GM12873 (cell line): ENCODE data around the gene AWAT1.
A peak's percentile ranks its signal among the peaks of the same experiment; 100 is the strongest.

Experiments used
- TF ChIP-seq, protein P1 (sequence below): IDR thresholded peaks from 2 replicates; pipeline ENCODE4 v1.5.1; 2012; ENCODE audit warnings: low read depth, mild to moderate bottlenecking, moderate library complexity, low read length, control low read depth; ENCODE audit not compliant: insufficient read depth; ENCODE audit errors: missing control alignments

The AWAT1 gene

DNA sequence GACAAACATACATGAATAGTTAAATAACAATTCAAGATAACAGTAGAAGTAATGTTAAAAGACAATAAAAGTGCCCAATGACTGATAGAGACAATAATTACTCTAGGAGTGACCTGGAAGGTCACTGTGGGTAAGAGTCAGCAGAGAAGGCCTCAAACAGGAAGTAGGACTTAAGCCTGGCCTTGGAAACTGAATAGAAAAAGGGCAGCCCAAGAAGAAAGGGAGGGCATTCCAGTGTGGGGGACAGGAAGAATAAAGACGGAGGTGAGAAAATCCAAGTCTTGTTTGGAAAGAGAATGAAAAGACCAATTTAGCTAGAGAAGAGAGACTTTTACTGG, 19.6 kb downstream of the AWAT1 start:
- TF ChIP-seq, protein P1, sequence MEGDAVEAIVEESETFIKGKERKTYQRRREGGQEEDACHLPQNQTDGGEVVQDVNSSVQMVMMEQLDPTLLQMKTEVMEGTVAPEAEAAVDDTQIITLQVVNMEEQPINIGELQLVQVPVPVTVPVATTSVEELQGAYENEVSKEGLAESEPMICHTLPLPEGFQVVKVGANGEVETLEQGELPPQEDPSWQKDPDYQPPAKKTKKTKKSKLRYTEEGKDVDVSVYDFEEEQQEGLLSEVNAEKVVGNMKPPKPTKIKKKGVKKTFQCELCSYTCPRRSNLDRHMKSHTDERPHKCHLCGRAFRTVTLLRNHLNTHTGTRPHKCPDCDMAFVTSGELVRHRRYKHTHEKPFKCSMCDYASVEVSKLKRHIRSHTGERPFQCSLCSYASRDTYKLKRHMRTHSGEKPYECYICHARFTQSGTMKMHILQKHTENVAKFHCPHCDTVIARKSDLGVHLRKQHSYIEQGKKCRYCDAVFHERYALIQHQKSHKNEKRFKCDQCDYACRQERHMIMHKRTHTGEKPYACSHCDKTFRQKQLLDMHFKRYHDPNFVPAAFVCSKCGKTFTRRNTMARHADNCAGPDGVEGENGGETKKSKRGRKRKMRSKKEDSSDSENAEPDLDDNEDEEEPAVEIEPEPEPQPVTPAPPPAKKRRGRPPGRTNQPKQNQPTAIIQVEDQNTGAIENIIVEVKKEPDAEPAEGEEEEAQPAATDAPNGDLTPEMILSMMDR: no peak

- TF ChIP-seq, protein P1: no peak
Measured at GRCh38 chrX:70254909-70255308, 20.5 kb downstream of the AWAT1 start.

DNA sequence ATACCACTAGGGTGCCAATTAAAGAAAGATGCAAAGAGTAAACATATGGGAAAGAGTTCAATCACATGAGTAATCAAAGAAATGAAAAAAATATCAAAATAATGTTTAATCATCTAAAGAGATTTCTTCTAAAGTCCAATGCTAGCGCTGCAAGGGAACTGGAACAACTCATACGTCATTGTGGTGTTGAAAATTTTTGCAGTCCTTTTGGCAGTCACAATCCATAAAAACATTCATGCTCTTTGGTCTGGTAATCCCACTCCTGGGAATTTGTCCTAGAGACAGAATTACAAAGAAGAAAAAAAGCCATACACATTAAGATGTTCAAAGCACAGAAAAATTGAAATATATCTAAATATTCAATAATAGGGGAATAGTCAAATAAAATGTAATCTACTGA, 21.0 kb downstream of the AWAT1 start:
- TF ChIP-seq, protein P1: no peak

GRCh38 chrX:70257423-70258288, 23.2 kb downstream of the AWAT1 start:
- TF ChIP-seq, protein P1: no peak

GRCh38 chrX:70260104-70260503, 25.6 kb downstream of the AWAT1 start, which contains the start of gene P2RY4:
P2RY4 (minus strand) TSS chrX:70260204; CDS start chrX:70259624, 580 bp downstream.
- TF ChIP-seq, protein P1: no peak

DNA sequence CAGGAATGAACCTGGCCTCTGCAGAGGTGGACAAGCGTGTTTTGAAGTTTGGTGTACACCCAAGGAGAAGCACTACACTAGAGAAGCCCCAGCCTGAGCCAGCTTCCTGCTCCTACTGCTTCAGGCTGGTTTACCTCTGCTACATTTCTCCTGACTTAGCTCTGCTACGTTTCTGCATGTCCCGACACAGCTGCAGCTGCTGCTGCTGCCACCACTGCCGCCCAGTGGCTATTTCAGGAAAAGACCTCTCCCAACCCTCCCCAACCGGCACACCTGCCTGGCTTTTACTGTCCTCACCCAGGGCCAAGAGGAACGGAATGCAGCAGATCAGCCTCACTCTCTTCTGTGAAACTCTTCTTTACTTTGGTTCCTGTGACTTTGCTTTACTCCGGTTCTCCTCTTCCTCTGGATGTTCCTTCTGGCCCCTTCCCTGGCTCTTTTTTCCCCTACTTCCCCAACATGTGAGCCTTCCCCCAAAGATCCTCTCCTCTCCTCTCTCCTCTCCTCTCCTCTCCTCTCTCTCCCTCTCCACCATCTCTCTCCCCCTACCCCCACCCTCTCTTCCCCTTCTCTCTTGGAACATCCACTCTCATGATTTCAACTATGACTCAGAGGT, 28.6 kb downstream of the AWAT1 start:
- TF ChIP-seq, protein P1: peak; percentile 75

DNA sequence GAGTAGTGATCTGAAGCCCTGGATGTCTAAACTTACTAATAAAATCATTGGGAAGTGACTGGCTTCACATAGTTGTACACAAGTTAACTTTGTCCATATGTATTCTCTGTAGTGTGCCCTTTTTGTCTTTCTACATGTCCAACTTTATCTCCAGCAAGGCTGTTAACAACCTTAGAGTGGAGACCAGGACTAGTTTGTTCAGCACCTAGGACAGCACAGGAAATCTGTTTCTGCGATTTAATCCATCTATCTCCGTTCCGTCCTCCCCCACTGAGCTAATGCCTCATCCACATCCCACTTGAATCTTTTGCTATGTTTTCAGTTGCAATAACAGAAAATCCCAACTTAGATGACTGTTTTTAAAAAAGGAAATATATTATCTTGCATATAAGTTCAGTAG, 30.3 kb downstream of the AWAT1 start:
- TF ChIP-seq, protein P1: no peak
